ENCODE measurements around the gene ROR2. TPM values are rescaled to one million over a fixed set of nuclear protein-coding genes. Genes with fewer than 3 reads are reported as not detected.

Gene ROR2
- total and polyA plus RNA-seq, 2 donors (not counting 3 experiments of a cell fraction or from before 2014, with no cell fraction given) = not detected

DNA sequence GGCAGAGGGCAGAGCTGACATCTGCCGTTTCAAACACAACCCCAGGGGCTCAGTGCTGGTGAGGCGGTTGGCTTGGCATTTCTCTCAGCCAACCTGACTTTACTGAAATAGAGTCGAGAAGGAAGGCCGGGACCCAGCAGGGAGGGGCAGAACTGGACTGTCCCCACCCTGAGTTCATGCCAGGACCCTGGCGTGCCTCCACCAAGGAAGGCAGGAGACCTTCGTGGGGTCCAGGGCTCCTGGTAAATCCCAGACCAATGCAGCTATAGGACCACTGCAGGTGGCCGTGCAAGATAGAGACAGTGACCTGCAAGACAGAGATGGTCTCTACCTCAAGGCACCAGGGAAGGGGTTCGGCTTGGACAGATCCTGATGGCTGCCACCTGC lies 132.9 kb downstream of the ROR2 start:
- no peak overlapping the region for H3K9ac ChIP-seq (replicated peaks; ENCODE audit: extremely low read depth, insufficient read depth, low read length)
- no peak overlapping the region for H3K27ac ChIP-seq (ENCODE audit: insufficient read depth, low read depth, low read length)
- BruUV-seq (replicated peaks) = no TSS peak
- FAIRE-seq (no peak), DNase-seq (ENCODE audit: low read depth, low spot score) (no peak)
- intact Hi-C loops (cut with micrococcal nuclease) = no loop called here
- no peak overlapping the region for H2AFZ ChIP-seq (ENCODE audit: low read depth, low read length)
- H4K20me1 ChIP-seq (replicated peaks; ENCODE audit: control insufficient read depth, extremely low read depth, insufficient read depth, low read length) = no peaks in the 10 kb centered on the region
- no peaks in the 10 kb centered on the region for H3K79me2 ChIP-seq (ENCODE audit: control insufficient read depth, insufficient read depth, low read length)
- H3K9me1 ChIP-seq (replicated peaks; ENCODE audit: control insufficient read depth, extremely low read depth, insufficient read depth, low read length) = no peaks in the 10 kb centered on the region
- no peak overlapping the region for H3K4me3 ChIP-seq (replicated peaks in 1 of 3; ENCODE audit: insufficient read depth in 1 of 3, low read depth in 1 of 3, low read length in 3 of 3)
- POLR2A ChIA-PET = no interaction called here
- no peaks in the 10 kb centered on the region for H3K27me3 ChIP-seq (ENCODE audit: control insufficient read depth in 2 of 2, insufficient read depth in 2 of 2, low read length in 2 of 2)
- dilution Hi-C loops (cut with MboI; ENCODE audit: extremely low pct_ligation_motif_present, low sequenced_read_pairs) = no loop called here
- H3K4me1 ChIP-seq (ENCODE audit: control insufficient read depth, extremely low read depth, insufficient read depth, low read length) = no peaks in the 10 kb centered on the region
- no peaks in the 10 kb centered on the region for H3K36me3 ChIP-seq (ENCODE audit: control insufficient read depth in 2 of 2, extremely low read depth in 1 of 2, insufficient read depth in 2 of 2, low read length in 2 of 2)
- CTCF ChIA-PET = no interaction called here
- H3K4me2 ChIP-seq (ENCODE audit: insufficient read depth, low read length) = no peak overlapping the region
- no peak for TF ChIP-seq JUN (IDR thresholded peaks at IDR 0.05; ENCODE audit: borderline replicate concordance, insufficient read depth, insufficient read length, low read depth)
- TF ChIP-seq, protein P1, sequence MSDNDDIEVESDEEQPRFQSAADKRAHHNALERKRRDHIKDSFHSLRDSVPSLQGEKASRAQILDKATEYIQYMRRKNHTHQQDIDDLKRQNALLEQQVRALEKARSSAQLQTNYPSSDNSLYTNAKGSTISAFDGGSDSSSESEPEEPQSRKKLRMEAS (IDR thresholded peaks at IDR 0.05; ENCODE audit: insufficient read depth, insufficient read length) = no peak
- TF ChIP-seq EZH2 (IDR thresholded peaks at IDR 0.05; ENCODE audit: borderline replicate concordance, low read depth, low read length, severe bottlenecking) = no peak
- TF ChIP-seq POLR2A (IDR thresholded peaks at IDR 0.05; ENCODE audit: low read depth, low read length) = no peak
- no peaks in the 10 kb centered on the region for H3K9me3 ChIP-seq (replicated peaks; ENCODE audit: control insufficient read depth, insufficient read depth, low read length)

DNA sequence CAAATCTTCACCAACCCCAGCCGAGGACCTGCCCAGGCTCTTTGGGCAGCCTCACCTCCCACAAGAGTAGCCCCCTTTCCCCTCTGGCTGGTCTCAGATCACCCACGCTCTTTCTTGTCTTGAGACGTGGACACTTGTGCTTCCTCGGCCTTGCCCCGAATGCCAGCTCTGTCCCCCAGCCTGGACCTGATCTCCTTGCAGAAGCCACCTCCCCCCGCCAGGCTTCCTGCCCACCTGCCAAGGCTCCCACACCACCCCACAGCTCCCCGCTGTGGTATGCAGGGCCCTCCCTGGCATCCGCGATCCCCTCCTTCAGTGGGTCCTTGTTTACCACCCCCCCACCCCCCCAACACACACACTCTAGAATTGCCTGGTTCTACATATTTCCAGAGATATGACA lies 133.7 kb downstream of the ROR2 start:
- Histone ChIP-seq H3K4me2 (ENCODE audit: insufficient read depth, low read length) (no peak overlapping the region), H3K9ac (replicated peaks; ENCODE audit: extremely low read depth, insufficient read depth, low read length) (no peak overlapping the region), H3K4me3 (replicated peaks in 1 of 3; ENCODE audit: insufficient read depth in 1 of 3, low read depth in 1 of 3, low read length in 3 of 3) (no peak overlapping the region), H3K79me2 (ENCODE audit: control insufficient read depth, insufficient read depth, low read length) (no peaks in the 10 kb centered on the region), H4K20me1 (replicated peaks; ENCODE audit: control insufficient read depth, extremely low read depth, insufficient read depth, low read length) (no peaks in the 10 kb centered on the region), H3K27me3 (ENCODE audit: control insufficient read depth in 2 of 2, insufficient read depth in 2 of 2, low read length in 2 of 2) (no peaks in the 10 kb centered on the region), H2AFZ (ENCODE audit: low read depth, low read length) (no peak overlapping the region), H3K9me1 (replicated peaks; ENCODE audit: control insufficient read depth, extremely low read depth, insufficient read depth, low read length) (no peaks in the 10 kb centered on the region), H3K4me1 (ENCODE audit: control insufficient read depth, extremely low read depth, insufficient read depth, low read length) (no peaks in the 10 kb centered on the region), H3K9me3 (replicated peaks; ENCODE audit: control insufficient read depth, insufficient read depth, low read length) (no peaks in the 10 kb centered on the region), H3K27ac (ENCODE audit: insufficient read depth, low read depth, low read length) (no peak overlapping the region), H3K36me3 (ENCODE audit: control insufficient read depth in 2 of 2, extremely low read depth in 1 of 2, insufficient read depth in 2 of 2, low read length in 2 of 2) (no peaks in the 10 kb centered on the region)
- dilution Hi-C loops (cut with MboI; ENCODE audit: extremely low pct_ligation_motif_present, low sequenced_read_pairs) (no loop called here), intact Hi-C loops (cut with micrococcal nuclease) (no loop called here)
- TF ChIP-seq POLR2AphosphoS5 (IDR thresholded peaks at IDR 0.05; ENCODE audit: insufficient read depth, low read depth, low read length) = no peak
- TF ChIP-seq, protein P2, sequence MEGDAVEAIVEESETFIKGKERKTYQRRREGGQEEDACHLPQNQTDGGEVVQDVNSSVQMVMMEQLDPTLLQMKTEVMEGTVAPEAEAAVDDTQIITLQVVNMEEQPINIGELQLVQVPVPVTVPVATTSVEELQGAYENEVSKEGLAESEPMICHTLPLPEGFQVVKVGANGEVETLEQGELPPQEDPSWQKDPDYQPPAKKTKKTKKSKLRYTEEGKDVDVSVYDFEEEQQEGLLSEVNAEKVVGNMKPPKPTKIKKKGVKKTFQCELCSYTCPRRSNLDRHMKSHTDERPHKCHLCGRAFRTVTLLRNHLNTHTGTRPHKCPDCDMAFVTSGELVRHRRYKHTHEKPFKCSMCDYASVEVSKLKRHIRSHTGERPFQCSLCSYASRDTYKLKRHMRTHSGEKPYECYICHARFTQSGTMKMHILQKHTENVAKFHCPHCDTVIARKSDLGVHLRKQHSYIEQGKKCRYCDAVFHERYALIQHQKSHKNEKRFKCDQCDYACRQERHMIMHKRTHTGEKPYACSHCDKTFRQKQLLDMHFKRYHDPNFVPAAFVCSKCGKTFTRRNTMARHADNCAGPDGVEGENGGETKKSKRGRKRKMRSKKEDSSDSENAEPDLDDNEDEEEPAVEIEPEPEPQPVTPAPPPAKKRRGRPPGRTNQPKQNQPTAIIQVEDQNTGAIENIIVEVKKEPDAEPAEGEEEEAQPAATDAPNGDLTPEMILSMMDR (IDR thresholded peaks at IDR 0.05; ENCODE audit: extremely low read depth in 1 of 2, insufficient read depth in 1 of 2, low read depth in 1 of 2, low read length in 2 of 2) = no peak
- TF ChIP-seq, protein P1 (IDR thresholded peaks at IDR 0.05; ENCODE audit: insufficient read depth, insufficient read length) = no peak
- TF ChIP-seq MYC (IDR thresholded peaks at IDR 0.05; ENCODE audit: low read depth, low read length) = no peak
- no peak for TF ChIP-seq JUN (IDR thresholded peaks at IDR 0.05; ENCODE audit: borderline replicate concordance, insufficient read depth, insufficient read length, low read depth)
- TF ChIP-seq GATA2 (IDR thresholded peaks at IDR 0.05; ENCODE audit: insufficient read depth, insufficient read length, low read depth, low read length) = no peak
- no peak for TF ChIP-seq EZH2 (IDR thresholded peaks at IDR 0.05; ENCODE audit: borderline replicate concordance, low read depth, low read length, severe bottlenecking)
- no peak for TF ChIP-seq POLR2A (IDR thresholded peaks at IDR 0.05; ENCODE audit: low read depth, low read length)
- no peak for TF ChIP-seq FOS (IDR thresholded peaks at IDR 0.05; ENCODE audit: borderline replicate concordance, insufficient read depth, low read length)
- ChIA-PET POLR2A (no interaction called here), CTCF (no interaction called here)
- no TSS peak for BruUV-seq (replicated peaks)
- FAIRE-seq = no peak
- no peak for DNase-seq (ENCODE audit: low read depth, low spot score)

Data from endothelial cell of umbilical vein (primary cell).